Activated T-cell treated with anti-CD3 and anti-CD28 coated beads, Interleukin-2, amount 50 U/mL, for 72 hours (primary cell): Measurements from ENCODE around the gene ZNF726. TPM values are rescaled to one million over a fixed set of nuclear protein-coding genes. Genes with fewer than 3 reads are reported as not detected.
"Not testable (repeated sequence)": the region's sequence is repeated elsewhere in the genome, so short reads cannot be mapped to it uniquely, and the experiment has no call there.

Source experiments
- ATAC-seq, 2 donors: fragments of 150-1000 bp; cut with Tn5 transposase; replicated peaks in 1 of 2; 2 replicates each; pipeline ENCODE4 v1.10.0; 2021; ENCODE audit warnings: moderate library complexity in 2 of 2, mild to moderate bottlenecking in 1 of 2
- DNase-seq, 2 donors: peaks; one replicate each; pipeline ENCODE4 v3.0.0; 2021 to 2022; ENCODE audit warnings: mixed read lengths in 1 of 2
- H3K27ac Mint-ChIP-seq: one replicate; pipeline ENCODE4 v1.8.0; 2022; ENCODE audit warnings: mild to moderate bottlenecking, moderate library complexity, mixed read lengths
- H3K27me3 Mint-ChIP-seq: one replicate; pipeline ENCODE4 v1.8.0; 2022; ENCODE audit warnings: low read depth, mixed read lengths
- H3K36me3 Mint-ChIP-seq, 2 donors: one replicate each; pipeline ENCODE4 v1.8.0; 2022; ENCODE audit warnings: mixed read lengths in 2 of 2, mild to moderate bottlenecking in 1 of 2; ENCODE audit not compliant: insufficient read depth in 2 of 2
- H3K4me1 Mint-ChIP-seq: one replicate; pipeline ENCODE4 v1.8.0; 2022; ENCODE audit warnings: low read depth, mixed read lengths
- H3K4me3 Mint-ChIP-seq, 2 donors: one replicate each; pipeline ENCODE4 v1.8.0; 2022; ENCODE audit warnings: mild to moderate bottlenecking in 2 of 2, mixed read lengths in 2 of 2, moderate library complexity in 2 of 2
- H3K9me3 Mint-ChIP-seq, 2 donors: one replicate each; pipeline ENCODE4 v1.8.0; 2022; ENCODE audit warnings: mixed read lengths in 2 of 2
- total RNA-seq, 2 donors: library from RNA; stranded (reverse); gene quantifications; one replicate each; pipeline ENCODE4 v1.2.3, GENCODE V29; 2022

ZNF726 gene
- total RNA-seq, 2 donors from 2014 or later, result 20.5 to 25.3 TPM

GRCh38 chr19:23905771-23906170 lies 8.9 kb upstream of the ZNF726 start:
- peaks cover 5 to 7% of the 10 kb centered on the region in 2 donors for H3K36me3 Mint-ChIP-seq
- H3K4me1 Mint-ChIP-seq, result no peaks in the 10 kb centered on the region
- no peaks in the 10 kb centered on the region for H3K27me3 Mint-ChIP-seq
- peaks cover 7 to 10% of the 10 kb centered on the region in 2 donors for H3K9me3 Mint-ChIP-seq
- no peak overlapping the region for H3K27ac Mint-ChIP-seq
- no peak overlapping the region for H3K4me3 Mint-ChIP-seq
- DNase-seq (no peak), ATAC-seq (no peak)

- no peak overlapping the region for H3K27ac Mint-ChIP-seq
- peaks cover 7 to 10% of the 10 kb centered on the region in 2 donors for H3K9me3 Mint-ChIP-seq
- no peaks in the 10 kb centered on the region for H3K27me3 Mint-ChIP-seq
- no peak overlapping the region for H3K4me3 Mint-ChIP-seq
- peaks cover 5 to 7% of the 10 kb centered on the region in 2 donors for H3K36me3 Mint-ChIP-seq
- H3K4me1 Mint-ChIP-seq, result no peaks in the 10 kb centered on the region
- no peak for DNase-seq
- no peak for ATAC-seq
Observed at GRCh38 chr19:23906835-23907234, 7.9 kb upstream of the ZNF726 start.

GRCh38 chr19:23908165-23908564 lies 6.5 kb upstream of the ZNF726 start:
- Mint-ChIP-seq H3K4me1 (no peaks in the 10 kb centered on the region), H3K27ac (no peak overlapping the region), H3K4me3 (no peak overlapping the region), H3K9me3 (peaks cover 7 to 10% of the 10 kb centered on the region in 2 donors), H3K27me3 (no peaks in the 10 kb centered on the region), H3K36me3 (peaks cover 5 to 7% of the 10 kb centered on the region in 2 donors)
- DNase-seq (no peak), ATAC-seq (no peak)

- Mint-ChIP-seq H3K4me3 (no peak overlapping the region), H3K27me3 (no peaks in the 10 kb centered on the region), H3K36me3 (peaks cover 8 to 13% of the 10 kb centered on the region in 2 donors), H3K9me3 (peaks cover 8 to 11% of the 10 kb centered on the region in 2 donors), H3K27ac (no peak overlapping the region), H3K4me1 (no peaks in the 10 kb centered on the region)
- DNase-seq (no peak), ATAC-seq (no peak)
Observed at GRCh38 chr19:23909222-23909621, 5.5 kb upstream of the ZNF726 start.

- peaks cover 2 to 6% of the 10 kb centered on the region in 2 donors for H3K9me3 Mint-ChIP-seq
- peaks cover 33% of the 10 kb centered on the region for H3K4me1 Mint-ChIP-seq
- DNase-seq, result no peak
- H3K27ac Mint-ChIP-seq, result no peak overlapping the region
- H3K36me3 Mint-ChIP-seq, result peaks cover 12 to 28% of the 10 kb centered on the region in 2 donors
- H3K4me3 Mint-ChIP-seq, result peak overlapping the region; percentile 88 to 97
- no peaks in the 10 kb centered on the region for H3K27me3 Mint-ChIP-seq
- ATAC-seq, result no peak
Observed at GRCh38 chr19:23913931-23914330, 755 bp upstream of the ZNF726 start.

GRCh38 chr19:23916991-23917390 lies 2.3 kb downstream of the ZNF726 start:
- DNase-seq, result no peak
- ATAC-seq, result no peak
- Mint-ChIP-seq H3K27me3 (no peaks in the 10 kb centered on the region), H3K4me1 (peaks cover 39% of the 10 kb centered on the region), H3K27ac (no peak overlapping the region), H3K4me3 (peak overlapping the region in 1 of 2 donors; percentile 53), H3K36me3 (peaks cover 16 to 49% of the 10 kb centered on the region in 2 donors), H3K9me3 (peaks cover 2 to 3% of the 10 kb centered on the region in 2 donors)

- no peak overlapping the region for H3K27ac Mint-ChIP-seq
- H3K4me3 Mint-ChIP-seq, result no peak overlapping the region
- DNase-seq, result no peak
Observed at GRCh38 chr19:23917856-23918255, 3.2 kb downstream of the ZNF726 start.

GRCh38 chr19:23925285-23925684 lies 10.6 kb downstream of the ZNF726 start:
- no peak for DNase-seq
- Mint-ChIP-seq H3K27me3 (no peaks in the 10 kb centered on the region), H3K36me3 (peaks cover 18 to 52% of the 10 kb centered on the region in 2 donors), H3K9me3 (peaks cover 3 to 5% of the 10 kb centered on the region in 2 donors), H3K4me3 (no peak overlapping the region), H3K4me1 (peaks cover 1% of the 10 kb centered on the region), H3K27ac (no peak overlapping the region)
- no peak for ATAC-seq

More at GRCh38 chr19:23917856-23918255, 3.2 kb downstream of the ZNF726 start:
- Mint-ChIP-seq H3K36me3 (peaks cover 18 to 53% of the 10 kb centered on the region in 2 donors), H3K9me3 (peaks cover 2 to 3% of the 10 kb centered on the region in 2 donors), H3K4me1 (peaks cover 39% of the 10 kb centered on the region), H3K27me3 (no peaks in the 10 kb centered on the region)
- ATAC-seq, result no peak

- Mint-ChIP-seq H3K4me3 (no peak overlapping the region), H3K9me3 (peaks cover 10 to 21% of the 10 kb centered on the region in 2 donors), H3K27me3 (no peaks in the 10 kb centered on the region), H3K36me3 (peaks cover 34 to 61% of the 10 kb centered on the region in 2 donors), H3K4me1 (no peaks in the 10 kb centered on the region), H3K27ac (no peak overlapping the region)
- no peak for DNase-seq
- no peak for ATAC-seq
Observed at GRCh38 chr19:23932878-23933277, 18.2 kb downstream of the ZNF726 start.

- not testable (repeated sequence) for ATAC-seq, H3K4me3 Mint-ChIP-seq, H3K27ac Mint-ChIP-seq, H3K4me1 Mint-ChIP-seq, H3K27me3 Mint-ChIP-seq, DNase-seq
- peaks cover 32 to 59% of the 10 kb centered on the region in 2 donors for H3K36me3 Mint-ChIP-seq
- peaks cover 12 to 26% of the 10 kb centered on the region in 2 donors for H3K9me3 Mint-ChIP-seq
Observed at GRCh38 chr19:23937031-23937430, 22.3 kb downstream of the ZNF726 start.

GRCh38 chr19:23943411-23943810 lies 28.7 kb downstream of the ZNF726 start:
- DNase-seq (no peak), ATAC-seq (no peak)
- peaks cover 13% of the 10 kb centered on the region for H3K4me1 Mint-ChIP-seq
- no peak overlapping the region for H3K27ac Mint-ChIP-seq
- peaks cover 8 to 22% of the 10 kb centered on the region in 2 donors for H3K9me3 Mint-ChIP-seq
- H3K36me3 Mint-ChIP-seq, result peaks cover 23 to 69% of the 10 kb centered on the region in 2 donors
- no peaks in the 10 kb centered on the region for H3K27me3 Mint-ChIP-seq
- no peak overlapping the region for H3K4me3 Mint-ChIP-seq

- Mint-ChIP-seq H3K27me3 (no peaks in the 10 kb centered on the region), H3K36me3 (peaks cover 13 to 55% of the 10 kb centered on the region in 2 donors), H3K9me3 (peaks cover 5 to 13% of the 10 kb centered on the region in 2 donors), H3K27ac (no peak overlapping the region), H3K4me1 (peaks cover 13% of the 10 kb centered on the region), H3K4me3 (peak overlapping the region in 1 of 2 donors; percentile 23)
- DNase-seq, result no peak
- ATAC-seq, result no peak
Observed at GRCh38 chr19:23946569-23946968, 31.9 kb downstream of the ZNF726 start.

GRCh38 chr19:23949611-23950010 lies 34.9 kb downstream of the ZNF726 start:
- Mint-ChIP-seq H3K27ac (no peak overlapping the region), H3K9me3 (peaks cover 4 to 6% of the 10 kb centered on the region in 2 donors), H3K4me1 (peaks cover 13% of the 10 kb centered on the region), H3K36me3 (peaks cover 8 to 33% of the 10 kb centered on the region in 2 donors), H3K4me3 (no peak overlapping the region), H3K27me3 (no peaks in the 10 kb centered on the region)
- ATAC-seq, result no peak
- DNase-seq, result no peak

GRCh38 chr19:23956051-23956450 lies 41.4 kb downstream of the ZNF726 start:
- Mint-ChIP-seq H3K9me3 (peaks cover 0 to 7% of the 10 kb centered on the region in 2 donors), H3K36me3 (peaks cover 2% of the 10 kb centered on the region in 2 donors), H3K27me3 (no peaks in the 10 kb centered on the region), H3K4me1 (no peaks in the 10 kb centered on the region), H3K27ac (no peak overlapping the region), H3K4me3 (no peak overlapping the region)
- DNase-seq, result no peak
- ATAC-seq, result no peak
